ENCODE measurements around the gene STARD13.

- TF ChIP-seq, protein P1, sequence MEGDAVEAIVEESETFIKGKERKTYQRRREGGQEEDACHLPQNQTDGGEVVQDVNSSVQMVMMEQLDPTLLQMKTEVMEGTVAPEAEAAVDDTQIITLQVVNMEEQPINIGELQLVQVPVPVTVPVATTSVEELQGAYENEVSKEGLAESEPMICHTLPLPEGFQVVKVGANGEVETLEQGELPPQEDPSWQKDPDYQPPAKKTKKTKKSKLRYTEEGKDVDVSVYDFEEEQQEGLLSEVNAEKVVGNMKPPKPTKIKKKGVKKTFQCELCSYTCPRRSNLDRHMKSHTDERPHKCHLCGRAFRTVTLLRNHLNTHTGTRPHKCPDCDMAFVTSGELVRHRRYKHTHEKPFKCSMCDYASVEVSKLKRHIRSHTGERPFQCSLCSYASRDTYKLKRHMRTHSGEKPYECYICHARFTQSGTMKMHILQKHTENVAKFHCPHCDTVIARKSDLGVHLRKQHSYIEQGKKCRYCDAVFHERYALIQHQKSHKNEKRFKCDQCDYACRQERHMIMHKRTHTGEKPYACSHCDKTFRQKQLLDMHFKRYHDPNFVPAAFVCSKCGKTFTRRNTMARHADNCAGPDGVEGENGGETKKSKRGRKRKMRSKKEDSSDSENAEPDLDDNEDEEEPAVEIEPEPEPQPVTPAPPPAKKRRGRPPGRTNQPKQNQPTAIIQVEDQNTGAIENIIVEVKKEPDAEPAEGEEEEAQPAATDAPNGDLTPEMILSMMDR (IDR thresholded peaks at IDR 0.05; ENCODE audit: insufficient read depth, low read length, poor library complexity, severe bottlenecking): no peak
- no peak for TF ChIP-seq EZH2phosphoT487 (conservative IDR thresholded peaks at IDR 0.05; ENCODE audit: low read length)
Observed at GRCh38 chr13:33114146-33114545, 171.4 kb downstream of the STARD13 start.
